Stimulated activated CD8-positive, alpha-beta memory T cell treated with anti-CD3 and anti-CD28 coated beads, Interleukin-7, amount 100 ng/mL, for 24 hours (primary cell): Measurements from ENCODE around the gene FOXP1.
"Not testable (repeated sequence)": the region's sequence is repeated elsewhere in the genome, so short reads cannot be mapped to it uniquely, and the experiment has no call there.

Source experiments
- DNase-seq: peaks from one replicate; pipeline ENCODE4 v3.0.0-alpha.2; 2020; ENCODE audit warnings: low read depth

FOXP1 gene

GRCh38 chr3:71530903-71531530 is 52.5 kb downstream of the FOXP1 start:
- DNase-seq = no peak

- no peak for DNase-seq
Measured at GRCh38 chr3:71528816-71529215, 54.7 kb downstream of the FOXP1 start.

GRCh38 chr3:71526448-71526847 is 57.1 kb downstream of the FOXP1 start:
- DNase-seq = not testable (repeated sequence)

- DNase-seq = no peak
Measured at GRCh38 chr3:71525391-71525790, 58.1 kb downstream of the FOXP1 start.

GRCh38 chr3:71524672-71525071 is 58.9 kb downstream of the FOXP1 start:
- no peak for DNase-seq

GRCh38 chr3:71523628-71524027 is 59.9 kb downstream of the FOXP1 start:
- DNase-seq = no peak

GRCh38 chr3:71521940-71522876 is 61.3 kb downstream of the FOXP1 start:
- no peak for DNase-seq

- no peak for DNase-seq
Measured at GRCh38 chr3:71521021-71521352, 62.5 kb downstream of the FOXP1 start.

- DNase-seq = no peak
Measured at GRCh38 chr3:71520161-71521020, 63.1 kb downstream of the FOXP1 start.

- no peak for DNase-seq
Measured at GRCh38 chr3:71518089-71518488, 65.4 kb downstream of the FOXP1 start.

GRCh38 chr3:71517271-71517791 is 66.2 kb downstream of the FOXP1 start:
- no peak for DNase-seq

- no peak for DNase-seq
Measured at GRCh38 chr3:71515636-71516365, 67.7 kb downstream of the FOXP1 start.

GRCh38 chr3:71514621-71515020 is 68.9 kb downstream of the FOXP1 start:
- no peak for DNase-seq

GRCh38 chr3:71513515-71513914 is 70.0 kb downstream of the FOXP1 start:
- DNase-seq = no peak

- DNase-seq = no peak
Measured at GRCh38 chr3:71513081-71513480, 70.4 kb downstream of the FOXP1 start.

GRCh38 chr3:71512544-71512943 is 71.0 kb downstream of the FOXP1 start:
- no peak for DNase-seq

GRCh38 chr3:71512000-71512399 is 71.5 kb downstream of the FOXP1 start:
- DNase-seq = no peak

GRCh38 chr3:71511446-71511845 is 72.1 kb downstream of the FOXP1 start:
- DNase-seq = no peak

- DNase-seq = no peak
Measured at GRCh38 chr3:71511037-71511436, 72.5 kb downstream of the FOXP1 start.

GRCh38 chr3:71510510-71510909 is 73.0 kb downstream of the FOXP1 start:
- DNase-seq = no peak

- DNase-seq = no peak
Measured at GRCh38 chr3:71509066-71509465, 74.5 kb downstream of the FOXP1 start.
